ENCODE data around the gene DSCAML1.

Gene DSCAML1

GRCh38 chr11:117572129-117572528, 224.9 kb downstream of the DSCAML1 start:
- FAIRE-seq: no peak

DNA sequence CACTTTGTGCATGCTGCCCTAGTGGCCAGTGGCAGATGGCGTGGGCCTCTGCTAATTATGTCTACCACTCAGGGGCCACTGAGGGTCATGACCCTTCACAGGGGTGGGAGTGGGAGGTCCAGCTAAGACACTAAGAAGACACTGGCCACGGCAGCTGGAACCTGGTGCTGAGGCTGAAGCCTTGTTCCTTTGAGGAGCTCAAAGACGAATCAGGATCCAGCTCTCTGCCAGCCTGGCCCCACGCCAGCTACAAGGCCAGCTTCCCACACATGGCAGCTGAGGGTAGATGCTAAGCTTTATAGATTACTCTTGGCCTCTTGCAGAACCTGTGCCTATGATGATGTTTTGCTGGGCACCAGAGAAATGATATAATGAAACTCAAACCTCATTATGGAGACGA, 226.3 kb downstream of the DSCAML1 start:
- no peak for FAIRE-seq

- FAIRE-seq: no peak
Observed at GRCh38 chr11:117569911-117570310, 227.1 kb downstream of the DSCAML1 start.

DNA sequence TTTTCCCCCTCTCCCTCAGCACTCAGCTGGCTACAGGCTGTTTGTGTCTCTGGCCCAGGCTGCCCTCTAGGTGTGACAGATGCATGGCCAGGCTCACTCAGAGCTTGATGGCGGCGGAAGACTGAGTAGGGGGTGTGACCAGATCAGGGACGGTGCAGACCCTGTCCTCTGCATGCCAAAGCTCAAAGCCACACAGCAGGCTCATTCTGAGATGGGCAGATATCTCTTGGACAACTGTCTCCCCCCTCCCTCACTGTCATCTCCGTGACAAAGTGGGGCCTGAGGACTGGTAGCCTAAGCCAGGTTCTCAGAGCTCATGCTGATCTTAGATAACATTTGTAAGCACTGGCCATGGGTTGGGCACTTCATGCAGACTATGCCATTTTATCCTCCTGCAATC, 231.3 kb downstream of the DSCAML1 start:
- FAIRE-seq: no peak

- no peak for FAIRE-seq
Observed at GRCh38 chr11:117564321-117564720, 232.7 kb downstream of the DSCAML1 start.

- no peak for FAIRE-seq
Observed at GRCh38 chr11:117563556-117563955, 233.5 kb downstream of the DSCAML1 start.

GRCh38 chr11:117562136-117562535, 234.9 kb downstream of the DSCAML1 start:
- FAIRE-seq: no peak

GRCh38 chr11:117560780-117561530, 236.1 kb downstream of the DSCAML1 start:
- no peak for FAIRE-seq

DNA sequence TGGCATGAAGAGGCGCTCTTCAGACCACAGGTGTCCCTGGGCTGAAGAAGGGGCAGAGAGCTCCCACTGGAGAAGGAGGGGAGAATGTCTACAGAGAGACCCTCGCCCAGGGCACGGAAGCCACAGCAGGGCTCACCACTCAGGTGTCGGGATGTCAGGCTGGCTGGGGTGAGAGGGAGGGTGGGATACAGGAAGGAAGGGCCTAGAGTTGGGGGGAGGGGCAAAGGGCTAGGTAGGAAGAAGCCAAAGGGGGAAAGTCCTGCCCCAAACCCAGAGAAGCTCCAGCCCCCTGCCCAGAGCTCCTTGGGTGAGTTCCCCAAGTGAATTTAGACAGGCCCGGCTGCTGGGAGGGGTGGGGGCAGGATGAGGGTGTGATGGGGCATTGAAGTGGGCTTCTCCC, 237.3 kb downstream of the DSCAML1 start:
- no peak for FAIRE-seq

- FAIRE-seq: no peak
Observed at GRCh38 chr11:117557361-117557760, 239.7 kb downstream of the DSCAML1 start.

DNA sequence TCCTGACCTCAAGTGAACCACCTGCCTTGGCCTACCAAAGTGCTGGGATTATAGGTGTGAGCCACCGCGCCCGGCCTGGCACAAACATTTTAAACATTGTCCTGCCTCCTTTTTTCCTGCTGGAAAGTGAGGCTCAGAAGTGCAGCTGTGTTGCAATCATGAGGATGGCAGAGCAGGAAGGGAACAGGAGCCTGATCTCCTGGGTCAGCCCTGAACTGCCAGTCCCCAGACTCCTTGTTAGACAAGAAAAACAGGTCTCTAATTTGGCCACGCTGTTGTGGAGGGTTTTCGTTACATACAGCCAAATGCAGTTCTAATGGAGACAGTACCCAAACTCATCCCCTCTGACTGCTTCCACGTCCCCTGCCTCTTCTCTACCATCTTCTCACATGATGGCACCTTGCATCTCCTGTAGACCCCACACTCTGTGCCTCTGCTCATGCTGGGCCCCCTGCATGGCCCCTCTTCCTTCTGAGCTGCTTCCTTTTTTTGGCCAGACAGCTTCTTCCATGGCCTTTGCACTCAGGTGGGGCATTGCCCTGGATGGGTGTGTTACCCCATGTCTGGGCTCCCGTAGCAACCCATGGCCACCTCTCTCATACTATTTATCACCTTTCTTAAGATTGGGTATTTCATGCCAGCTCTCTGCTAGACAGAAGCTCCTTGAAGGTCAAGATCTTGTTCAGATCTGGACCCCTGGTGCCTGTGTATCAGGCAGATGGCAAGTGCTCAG, 242.2 kb downstream of the DSCAML1 start:
- no peak for FAIRE-seq

GRCh38 chr11:117552626-117553025, 244.4 kb downstream of the DSCAML1 start:
- FAIRE-seq: no peak

DNA sequence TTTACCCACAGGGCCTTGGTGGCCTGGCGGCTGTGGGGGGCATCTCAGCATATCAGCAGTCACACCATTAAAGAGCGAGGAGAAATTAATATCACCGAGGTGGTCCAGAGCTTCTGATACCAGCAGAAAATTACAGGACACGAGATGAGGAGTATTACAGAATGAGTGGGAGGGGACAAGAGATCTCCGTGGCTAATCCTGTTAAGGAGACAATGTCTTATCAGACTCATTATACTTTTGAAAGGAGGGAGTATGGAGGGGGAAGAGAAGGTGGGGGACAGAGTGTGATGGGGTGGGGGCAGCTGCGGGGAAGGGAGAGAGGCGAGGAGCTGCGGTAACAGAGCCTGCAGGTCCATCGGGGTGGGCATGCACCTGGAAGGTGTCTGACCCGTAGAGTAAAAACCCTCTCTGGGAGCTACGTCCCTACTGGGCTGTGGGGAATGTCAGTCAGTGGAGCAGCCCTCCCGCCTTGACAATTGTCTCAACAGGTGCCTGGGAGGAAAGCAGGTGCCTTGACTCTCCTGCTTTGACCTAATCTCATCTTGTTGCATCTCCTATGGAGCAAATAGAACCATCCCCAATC, 245.2 kb downstream of the DSCAML1 start:
- FAIRE-seq: no peak

DNA sequence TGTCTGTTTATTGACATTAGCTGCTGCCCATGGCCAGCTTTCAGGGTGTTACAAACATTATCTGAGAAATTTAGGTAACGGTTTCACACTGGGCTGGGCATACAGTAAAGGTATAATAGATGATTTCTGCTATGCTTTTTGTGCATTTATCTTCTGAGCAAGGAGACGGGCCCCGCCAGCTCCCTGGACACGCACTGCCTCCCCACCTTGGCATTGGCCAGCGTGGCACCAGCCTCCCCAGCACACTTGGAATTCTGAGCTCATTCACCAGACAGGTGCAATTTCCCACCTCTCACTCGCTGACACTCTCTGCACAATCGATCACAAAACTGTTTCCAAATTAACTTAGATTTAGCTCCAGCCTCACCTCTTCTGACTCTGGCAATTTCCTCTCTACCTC, 246.6 kb downstream of the DSCAML1 start:
- no peak for FAIRE-seq

DNA sequence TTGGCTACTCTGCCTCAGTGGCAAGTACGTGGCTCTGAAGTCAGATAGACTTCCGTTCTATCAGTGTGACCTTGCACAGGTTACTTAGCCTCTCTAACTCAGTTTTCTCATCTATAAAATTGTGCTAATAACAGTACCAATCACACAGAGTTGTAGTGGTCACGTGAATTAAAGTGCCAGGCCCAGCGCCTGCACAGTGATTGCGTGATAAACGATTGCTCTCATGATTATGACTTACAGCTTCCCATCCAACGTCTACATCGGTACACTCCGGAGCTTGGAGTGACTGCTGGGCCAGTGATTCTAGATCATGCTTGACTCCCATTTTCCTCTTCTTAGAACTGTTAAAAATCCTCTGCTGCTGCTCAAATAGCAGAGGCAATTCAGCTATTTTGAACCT, 247.6 kb downstream of the DSCAML1 start:
- FAIRE-seq: no peak

- FAIRE-seq: no peak
Observed at GRCh38 chr11:117548876-117549275, 248.1 kb downstream of the DSCAML1 start.

- no peak for FAIRE-seq
Observed at GRCh38 chr11:117547946-117548345, 249.1 kb downstream of the DSCAML1 start.

DNA sequence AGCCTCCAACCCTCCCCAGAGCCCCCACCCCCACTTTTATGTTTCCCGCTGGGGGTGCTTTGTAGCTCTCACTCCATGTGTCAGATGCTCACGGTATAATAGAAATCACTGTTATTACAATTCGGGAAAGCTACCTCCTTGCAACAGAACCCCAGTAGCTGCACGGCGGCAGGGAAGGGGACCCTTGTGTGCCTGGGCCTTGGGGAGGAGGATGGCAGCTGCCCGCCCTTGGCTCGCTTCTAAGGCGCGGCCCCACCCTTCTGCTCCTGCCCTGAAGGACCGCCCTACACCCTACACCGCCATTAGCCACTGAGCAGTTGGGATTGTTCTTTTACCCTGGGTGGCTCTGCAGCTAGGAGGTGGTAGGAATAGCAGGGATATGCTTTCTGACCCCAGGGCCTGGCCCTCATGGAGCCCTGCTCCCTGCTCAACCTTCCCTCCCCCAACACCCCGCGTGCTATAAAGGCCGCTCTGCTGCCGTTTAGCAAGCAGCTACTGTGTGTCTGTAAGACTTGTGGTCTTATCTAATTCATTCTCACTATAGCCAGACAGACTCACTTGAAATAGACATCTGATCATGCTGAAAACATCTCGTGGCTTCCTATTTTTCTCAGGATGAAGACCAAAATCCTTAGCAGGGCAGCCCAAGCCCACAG, 249.7 kb downstream of the DSCAML1 start:
- no peak for FAIRE-seq

DNA sequence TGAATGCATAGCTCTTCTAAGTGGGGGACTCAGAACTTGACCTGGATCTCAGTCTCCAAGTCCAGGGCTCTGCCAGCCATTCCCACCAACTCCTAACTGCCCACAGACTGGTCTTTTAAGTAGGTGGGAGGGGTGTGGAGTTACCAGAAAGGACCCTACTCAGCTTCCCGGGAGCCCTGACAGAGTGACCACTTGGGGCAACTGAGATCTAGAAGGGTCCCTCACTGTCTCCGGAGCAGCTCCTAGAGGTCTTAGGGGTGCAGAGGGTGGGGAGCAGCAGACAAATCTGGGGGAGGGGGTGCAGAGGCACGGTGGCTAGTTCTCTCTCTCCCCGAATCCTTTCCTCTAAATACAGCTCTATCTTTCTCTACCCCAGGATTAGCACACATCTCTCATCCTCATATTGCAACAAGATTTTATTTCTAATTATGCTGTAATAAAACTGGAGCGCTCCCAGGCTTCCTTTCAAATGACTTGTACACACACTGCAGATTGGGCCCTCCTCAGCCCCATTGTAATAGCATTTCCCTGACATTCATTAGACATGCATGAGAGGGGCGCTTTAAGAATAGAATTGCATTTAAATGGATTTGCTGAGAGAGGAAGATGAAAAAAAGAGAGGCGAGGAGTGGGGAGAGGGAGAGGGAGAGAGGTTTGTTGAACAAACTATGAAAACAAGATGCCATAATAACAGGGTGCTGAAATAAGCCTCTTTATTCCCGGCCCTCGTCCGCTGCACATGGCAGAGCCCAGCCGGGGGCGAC, 250.4 kb downstream of the DSCAML1 start:
- FAIRE-seq: no peak

- FAIRE-seq: no peak
Observed at GRCh38 chr11:117545706-117546105, 251.3 kb downstream of the DSCAML1 start.

DNA sequence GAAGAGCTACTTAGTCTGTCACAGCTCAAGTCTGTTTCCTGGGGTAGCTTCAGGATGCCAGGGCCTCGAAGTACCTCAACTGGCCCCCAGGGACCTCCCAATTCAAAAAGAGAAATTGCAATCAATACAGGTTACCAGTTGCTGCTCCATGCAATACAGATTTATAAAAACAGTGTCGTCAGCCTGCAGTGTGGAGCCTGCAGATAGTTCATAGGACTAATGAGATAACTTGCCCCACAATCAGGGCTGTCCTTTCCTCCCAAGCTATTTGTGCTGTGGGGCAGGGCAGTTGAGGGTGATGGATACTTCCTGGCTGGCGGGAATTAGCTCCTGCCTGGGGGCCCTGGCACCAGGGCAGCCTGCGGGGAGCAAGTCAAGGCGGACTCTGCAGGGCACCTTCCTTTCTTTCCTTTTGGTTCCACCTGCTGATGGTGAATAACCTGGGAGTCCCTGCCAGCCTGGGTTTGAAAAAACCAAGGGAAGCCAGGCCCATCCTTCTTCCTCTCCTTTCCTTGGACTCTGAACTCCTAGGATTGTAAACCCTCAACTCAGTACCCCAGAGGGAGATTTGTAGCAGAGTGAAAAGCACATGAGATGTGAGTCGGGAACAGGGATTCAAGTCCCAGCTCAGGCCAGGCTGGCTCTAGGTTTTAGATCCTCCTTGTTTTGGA, 252.8 kb downstream of the DSCAML1 start:
- FAIRE-seq: no peak

DNA sequence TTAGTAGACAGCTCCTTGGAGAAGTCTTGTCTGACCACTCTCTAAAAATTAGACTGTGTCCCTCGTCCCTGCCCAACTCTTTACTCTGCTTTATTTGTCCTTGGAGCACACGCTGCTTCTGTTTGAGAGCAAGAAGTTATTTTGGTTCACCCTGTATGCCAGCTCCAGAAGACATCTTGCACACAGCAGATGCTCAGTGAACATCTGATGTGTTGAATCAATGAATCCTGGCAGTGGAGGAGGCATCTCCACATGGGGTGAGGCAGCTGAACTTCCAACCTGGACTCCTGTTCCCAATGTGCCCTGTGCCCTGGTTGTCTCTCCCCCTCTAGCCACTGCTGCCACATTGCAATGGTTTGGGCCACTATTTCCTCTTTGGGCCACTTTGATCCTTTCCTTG, 255.8 kb downstream of the DSCAML1 start:
- no peak for FAIRE-seq

Data from colon (tissue), 2 donors.